Tibial nerve (tissue), 4 donors: ENCODE data around the gene KCNJ13.

Experiments used
- CTCF ChIP-seq, 5 experiments: fragments of 200-600 bp in 3 of 5; fragments of 450-650 bp in 2 of 5; sonication (generic) in 3 of 5; IDR thresholded peaks; one replicate each; pipeline ENCODE4 v1.5.1; 2016 to 2019; ENCODE audit warnings: antibody characterized with exemption in 5 of 5, mild to moderate bottlenecking in 3 of 5, moderate library complexity in 2 of 5
- EP300 ChIP-seq, 2 donors: sonication (generic); formaldehyde crosslinking; IDR thresholded peaks; one replicate each; pipeline ENCODE4 v1.6.1; 2017; ENCODE audit warnings: antibody characterized with exemption in 2 of 2, mild to moderate bottlenecking in 1 of 2
- POLR2A ChIP-seq, 2 donors: fragments of 450-650 bp; IDR thresholded peaks; one replicate each; pipeline ENCODE4 v1.6.1; 2017; ENCODE audit warnings: antibody characterized with exemption in 2 of 2, mild to moderate bottlenecking in 2 of 2, moderate library complexity in 2 of 2

GRCh38 chr2:232795920-232796319, 19.6 kb upstream of the KCNJ13 start:
- TF ChIP-seq POLR2A (IDR thresholded peaks at IDR 0.05), result no peak
- TF ChIP-seq CTCF (IDR thresholded peaks at IDR 0.05), result no peak
- no peak for TF ChIP-seq EP300 (IDR thresholded peaks at IDR 0.05)
